PC-3 (cell line): ENCODE results near the gene IGSF23. TPM values are rescaled to one million over a fixed set of nuclear protein-coding genes. Genes with fewer than 3 reads are reported as not detected.
"Not testable (repeated sequence)": the region's sequence is repeated elsewhere in the genome, so short reads cannot be mapped to it uniquely, and the experiment has no call there.

Experiments
- ATAC-seq: fragments of 200-7000 bp; cut with Tn5 transposase; 2 replicates; pipeline ENCODE4 v1.9.1; 2020; ENCODE audit warnings: mild to moderate bottlenecking, moderate library complexity
- BruUV-seq: library from RNA; stranded (reverse); fragments of 400-500 nt; replicated peaks from 2 replicates; lab custom pipeline; 2021; lab: Mats Ljungman, UMichigan
- CTCF ChIA-PET: fragments of 300-600 bp; sonication (Branson Sonifier 250); formaldehyde crosslinking; loops from one replicate; lab custom pipeline; 2022; ENCODE audit warnings: antibody characterized with exemption; lab: Charles Lee
- POLR2A ChIA-PET: fragments of 300-600 bp; sonication (Branson Sonifier 250); formaldehyde crosslinking; loops from one replicate; lab custom pipeline; 2022; ENCODE audit warnings: antibody characterized with exemption; ENCODE audit not compliant: unreplicated experiment; lab: Charles Lee
- DNase-seq: peaks from one replicate; pipeline ENCODE4 v3.0.0-alpha.2; 2015
- H2AFZ ChIP-seq: fragments of 300-600 bp; sonication (generic); 2 replicates; pipeline ENCODE4 v1.6.0; 2016; ENCODE audit warnings: antibody characterized with exemption, low read length
- H3F3A ChIP-seq: fragments of 300-600 bp; sonication (generic); one replicate; pipeline ENCODE4 v1.6.0; 2017; ENCODE audit warnings: antibody characterized with exemption, low read length, control low read depth, mild to moderate bottlenecking; ENCODE audit not compliant: unreplicated experiment
- H3K27ac ChIP-seq: fragments of 300-600 bp; sonication (generic); 2 replicates; pipeline ENCODE4 v1.5.1; 2016; ENCODE audit warnings: mild to moderate bottlenecking, low read length
- H3K27me3 ChIP-seq: fragments of 300-600 bp; sonication (generic); 2 replicates; pipeline ENCODE4 v1.6.1; 2016; ENCODE audit warnings: low read length, mixed read lengths
- H3K36me3 ChIP-seq: fragments of 300-600 bp; sonication (generic); 2 replicates; pipeline ENCODE4 v1.6.1; 2016; ENCODE audit warnings: low read depth, mixed run types, low read length, mixed read lengths
- H3K4me1 ChIP-seq: fragments of 300-600 bp; sonication (generic); 2 replicates; pipeline ENCODE4 v1.5.1; 2016; ENCODE audit warnings: low read length; ENCODE audit not compliant: insufficient read depth
- H3K4me2 ChIP-seq: fragments of 300-600 bp; sonication (generic); 2 replicates; pipeline ENCODE4 v1.6.0; 2016; ENCODE audit warnings: low read length
- H3K4me3 ChIP-seq: fragments of 300-600 bp; sonication (generic); 2 replicates; pipeline ENCODE4 v1.5.1; 2016; ENCODE audit warnings: mild to moderate bottlenecking, low read length, mixed read lengths
- H3K79me2 ChIP-seq: fragments of 300-600 bp; sonication (generic); 2 replicates; pipeline ENCODE4 v1.6.1; 2017; ENCODE audit warnings: low read length, mixed read lengths
- H3K9ac ChIP-seq: fragments of 300-600 bp; sonication (generic); 2 replicates; pipeline ENCODE4 v1.6.0; 2016; ENCODE audit warnings: mild to moderate bottlenecking, low read length
- H3K9me2 ChIP-seq: fragments of 300-600 bp; sonication (generic); replicated peaks from 2 replicates; pipeline ENCODE4 v1.6.1; 2016; ENCODE audit warnings: mixed run types, low read length, mixed read lengths
- H3K9me3 ChIP-seq: fragments of 300-600 bp; sonication (generic); 2 replicates; pipeline ENCODE4 v1.6.1; 2016; ENCODE audit warnings: low read length, mixed read lengths
- H4K20me1 ChIP-seq: fragments of 300-600 bp; sonication (generic); 2 replicates; pipeline ENCODE4 v1.6.1; 2016; ENCODE audit warnings: low read length, mixed read lengths
- CTCF ChIP-seq: fragments of 300-600 bp; sonication (generic); conservative IDR thresholded peaks from 2 replicates; pipeline ENCODE4 v1.5.1; 2017; ENCODE audit warnings: antibody characterized with exemption, low read depth, mild to moderate bottlenecking, low read length
- EZH2 ChIP-seq: fragments of 300-600 bp; sonication (generic); IDR thresholded peaks from one replicate; pipeline ENCODE4 v1.6.1; 2017; ENCODE audit warnings: antibody characterized with exemption, mild to moderate bottlenecking, low read length; ENCODE audit not compliant: unreplicated experiment
- EZH2phosphoT487 ChIP-seq: fragments of 300-600 bp; sonication (generic); IDR thresholded peaks from 2 replicates; pipeline ENCODE4 v1.6.1; 2018; ENCODE audit warnings: mild to moderate bottlenecking, antibody characterized with exemption, low read length, borderline replicate concordance
- intact Hi-C: fragments of 100-400 bp; cut with micrococcal nuclease; formaldehyde crosslinking; loops from 2 replicates; pipeline ENCODE4 v1.9.0; 2023
- total RNA-seq: library from RNA; depleted of rRNA; stranded (reverse); fragments of >200 nt; gene quantifications from 2 replicates; pipeline ENCODE4 v1.2.3, GENCODE V29; 2014

IGSF23 gene
- total RNA-seq, 1 experiment from 2014 or later, result not detected

DNA sequence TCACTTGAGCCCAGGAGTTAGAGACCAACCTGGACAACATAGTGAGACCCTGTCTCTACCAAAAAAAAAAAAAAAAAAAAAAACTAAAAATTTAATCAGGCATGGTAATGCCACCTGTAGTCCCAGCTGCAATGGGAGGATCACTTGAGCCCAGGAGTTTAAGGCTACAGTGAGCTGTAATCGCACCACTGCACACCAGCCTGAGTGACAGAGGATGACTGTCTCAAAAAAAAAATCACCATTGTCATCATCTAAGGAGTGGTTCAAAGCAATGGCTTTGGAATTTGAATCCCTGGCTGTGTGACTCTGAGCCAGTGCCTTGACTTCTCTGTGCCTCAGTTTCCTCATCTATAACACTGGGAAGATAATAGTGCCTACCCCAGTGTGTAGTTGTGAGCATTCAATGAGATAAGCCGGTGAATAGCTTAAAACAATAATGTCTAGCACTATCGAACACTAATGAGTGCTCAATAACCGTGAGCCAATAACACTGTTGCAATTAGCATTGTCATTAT is 11.5 kb downstream of the IGSF23 start:
- intact Hi-C loops, result no loop called here
- no peaks in the 10 kb centered on the region for H3K27me3 ChIP-seq
- no peak for TF ChIP-seq EZH2
- H2AFZ ChIP-seq, result no peak overlapping the region
- no peaks in the 10 kb centered on the region for H3K9me3 ChIP-seq
- H3K4me2 ChIP-seq, result no peak overlapping the region
- H3F3A ChIP-seq, result no peaks in the 10 kb centered on the region
- BruUV-seq, result no TSS peak
- H3K36me3 ChIP-seq, result peaks cover 4% of the 10 kb centered on the region; the same call in 1 of the 2 replicates
- H3K4me1 ChIP-seq, result peaks cover 23% of the 10 kb centered on the region
- ChIA-PET POLR2A (no interaction called here), CTCF (no interaction called here)
- H3K4me3 ChIP-seq, result no peak overlapping the region
- no peak overlapping the region for H3K9ac ChIP-seq
- DNase-seq, result no peak
- H3K79me2 ChIP-seq, result no peaks in the 10 kb centered on the region
- no peaks in the 10 kb centered on the region for H4K20me1 ChIP-seq
- H3K27ac ChIP-seq, result peak overlapping the region; percentile 76; the same call in 1 of the 2 replicates
- ATAC-seq, result no peak
- no peaks in the 10 kb centered on the region for H3K9me2 ChIP-seq

DNA sequence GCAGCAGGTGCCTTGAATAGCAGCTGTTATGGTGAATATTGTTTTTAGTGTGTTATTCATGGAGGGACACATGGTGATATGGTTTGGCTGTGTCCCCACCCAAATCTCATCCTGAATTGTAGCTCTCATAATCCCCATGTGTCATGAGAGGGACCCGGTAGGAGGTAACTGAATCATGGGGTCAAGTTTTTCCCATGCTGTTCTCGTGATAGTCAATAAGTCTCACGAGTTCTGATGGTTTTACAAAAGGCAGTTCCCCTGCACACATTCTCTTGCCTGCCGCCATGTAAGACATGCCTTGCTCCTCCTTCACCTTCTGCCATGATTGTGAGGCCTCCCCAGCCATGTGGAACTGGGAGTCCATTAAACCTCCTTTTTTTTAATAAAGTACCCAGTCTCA is 12.3 kb downstream of the IGSF23 start:
- ATAC-seq, H3K27me3 ChIP-seq, H3K9me3 ChIP-seq, POLR2A ChIA-PET, H3K4me3 ChIP-seq, H3K4me2 ChIP-seq, CTCF ChIA-PET, H3K36me3 ChIP-seq, H3K9ac ChIP-seq, H3F3A ChIP-seq, H3K79me2 ChIP-seq, BruUV-seq, intact Hi-C loops, H2AFZ ChIP-seq, H4K20me1 ChIP-seq, H3K9me2 ChIP-seq: not testable (repeated sequence)
- Histone ChIP-seq H3K4me1 (peaks cover 23% of the 10 kb centered on the region), H3K27ac (peak overlapping the region; percentile 76)
- peak; percentile 31 for DNase-seq

DNA sequence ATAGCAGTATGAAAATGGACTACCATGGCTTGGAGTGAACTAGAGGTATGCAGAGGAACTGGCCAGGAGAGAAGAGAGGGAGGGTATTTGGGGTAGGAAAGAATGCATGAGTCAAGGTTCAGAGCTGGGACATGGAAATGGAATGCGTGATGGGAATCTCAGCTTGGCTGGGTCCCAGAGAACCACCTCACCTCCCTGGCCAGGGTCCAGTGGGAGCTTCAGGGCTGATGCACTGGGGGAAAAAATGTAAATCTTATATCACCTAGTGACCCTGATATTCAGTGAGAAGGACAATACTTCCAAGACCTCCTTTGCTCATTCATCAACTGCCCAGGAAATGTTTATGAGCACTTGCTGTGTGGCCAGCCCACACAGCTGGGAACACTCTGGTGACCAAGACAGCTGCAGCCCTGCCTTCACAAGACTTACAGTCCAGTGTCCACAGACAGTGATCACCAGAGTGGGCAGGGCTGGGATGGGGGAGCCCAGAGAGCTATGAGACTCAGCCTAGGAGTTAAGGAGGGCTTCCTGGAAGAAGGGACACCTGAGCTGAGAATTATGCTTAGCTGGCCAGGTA is 12.8 kb downstream of the IGSF23 start:
- DNase-seq, result peak; percentile 96
- no TSS peak for BruUV-seq
- peak; percentile 98 for ATAC-seq
- Histone ChIP-seq H3K27me3 (no peaks in the 10 kb centered on the region), H2AFZ (no peak overlapping the region), H3K9me2 (no peaks in the 10 kb centered on the region), H3K4me3 (no peak overlapping the region), H3K36me3 (peaks cover 4% of the 10 kb centered on the region; the same call in 1 of the 2 replicates), H3K9me3 (no peaks in the 10 kb centered on the region), H3K4me2 (peak overlapping the region; percentile 29; the same call in 1 of the 2 replicates), H3K79me2 (no peaks in the 10 kb centered on the region), H3K9ac (no peak overlapping the region), H3K27ac (peak overlapping the region; percentile 76), H3F3A (no peaks in the 10 kb centered on the region), H3K4me1 (peaks cover 23% of the 10 kb centered on the region), H4K20me1 (no peaks in the 10 kb centered on the region)
- TF ChIP-seq EZH2phosphoT487 (no peak), CTCF (no peak), EZH2 (no peak)
- CTCF ChIA-PET, result no interaction called here
- POLR2A ChIA-PET, result interaction anchor here (0.6 kb wide), 1 partner anchor 37 kb away, joined by 7 read pairs; no protein-coding TSS in a partner anchor
- intact Hi-C loops, result no loop called here
